Measurements from ENCODE around the gene CC2D2A. TPM values are rescaled to one million over a fixed set of nuclear protein-coding genes. Genes with fewer than 3 reads are reported as not detected.

CC2D2A gene
- polyA plus RNA-seq, 1 donor: 62.2 TPM

- DNase-seq: no peak
These were observed 168.7 kb downstream of the CC2D2A start for GRCh38 chr4:15638418-15638817.

DNA sequence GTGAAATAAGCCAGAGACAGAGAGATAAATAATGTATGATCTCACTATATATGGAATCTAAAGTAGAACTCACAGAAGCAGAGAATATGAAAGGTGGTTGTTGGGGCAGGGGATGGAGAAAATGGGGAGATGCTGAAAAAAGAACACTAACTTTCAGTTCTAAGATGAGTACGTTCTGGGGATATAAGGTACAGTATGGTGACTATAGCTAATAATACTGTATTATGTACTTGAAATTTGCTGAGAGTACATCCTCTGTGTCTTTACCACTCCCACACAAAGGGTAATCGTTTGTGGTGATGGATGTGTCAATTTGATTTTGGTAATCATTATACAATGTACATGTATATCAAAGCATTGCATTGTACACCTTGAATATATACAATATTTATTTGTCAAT, 178.9 kb downstream of the CC2D2A start:
- DNase-seq: no peak

DNA sequence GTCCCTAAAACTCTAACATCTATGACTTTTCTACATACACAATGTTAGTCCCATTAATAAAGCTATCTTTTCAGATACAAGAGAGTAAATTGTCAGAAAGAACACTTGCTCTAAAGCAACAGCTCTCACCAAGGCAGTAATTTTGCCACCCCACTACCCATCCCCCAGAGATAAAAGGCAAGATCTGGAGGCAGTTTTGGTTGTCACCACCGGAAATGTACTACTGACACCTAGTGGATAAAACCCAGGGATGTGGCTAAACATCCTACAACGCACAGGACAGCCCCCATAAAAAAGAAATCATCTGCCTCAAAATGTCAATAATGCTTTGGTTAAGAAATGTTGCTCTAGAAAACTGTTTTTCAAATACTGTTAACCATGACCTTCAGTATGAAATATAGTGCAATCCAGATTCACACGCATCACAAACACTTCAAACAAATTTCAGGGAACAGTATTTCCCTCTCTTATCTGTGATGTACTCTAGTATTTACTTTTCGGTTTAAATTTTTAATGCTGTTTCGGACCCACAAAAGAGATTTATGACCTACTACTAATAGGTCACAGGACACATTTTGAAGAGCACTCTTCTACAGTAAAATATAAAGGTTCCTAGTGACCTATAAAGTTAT, 180.3 kb downstream of the CC2D2A start:
- DNase-seq: peak; percentile 31

Other genes starting within 250 kb of the CC2D2A start
- 27.6 TPM for gene C1QTNF7, start 41.8 kb upstream of the CC2D2A start, polyA plus RNA-seq (ENCODE audit: insufficient read length)
- gene FBXL5, start 185.5 kb downstream of the CC2D2A start, polyA plus RNA-seq (ENCODE audit: insufficient read length): 134 TPM
- 69.5 TPM for gene FAM200B, start 211.9 kb downstream of the CC2D2A start, polyA plus RNA-seq (ENCODE audit: insufficient read length)
- gene BST1, start 233.2 kb downstream of the CC2D2A start, polyA plus RNA-seq (ENCODE audit: insufficient read length): 15.1 TPM

All from left kidney (tissue), 2 donors.